ENCODE measurements around the gene ATPAF1.

DNA sequence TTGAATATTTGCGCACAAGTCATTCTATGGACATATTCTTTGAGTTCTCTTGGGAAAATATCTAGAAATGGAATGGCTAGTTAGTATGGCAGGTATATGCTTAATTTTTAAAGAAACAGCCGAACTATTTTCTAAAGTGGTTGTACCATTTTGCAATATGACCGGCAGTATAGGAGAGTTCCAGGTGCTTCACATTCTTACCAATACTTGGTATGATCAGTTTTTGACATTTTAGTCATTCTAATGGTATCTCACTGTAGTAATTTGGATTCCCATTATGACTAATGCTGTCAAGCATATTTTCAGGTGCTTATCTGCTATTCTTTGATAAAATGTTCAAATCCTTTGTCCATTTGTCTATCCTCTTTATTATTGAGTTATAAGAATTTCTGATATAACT lies 20.6 kb downstream of the ATPAF1 start:
- TF ChIP-seq RAD21 (IDR thresholded peaks at IDR 0.05; ENCODE audit: low read depth) = no peak
- TF ChIP-seq EP300 (IDR thresholded peaks at IDR 0.05; ENCODE audit: borderline replicate concordance) = no peak
- no peak for TF ChIP-seq EGR1 (IDR thresholded peaks at IDR 0.05)
- no peak for TF ChIP-seq YY1 (IDR thresholded peaks at IDR 0.05; ENCODE audit: low read depth)
- TF ChIP-seq TAF1 (IDR thresholded peaks at IDR 0.05; ENCODE audit: low read depth) = no peak
- TF ChIP-seq, protein P1, sequence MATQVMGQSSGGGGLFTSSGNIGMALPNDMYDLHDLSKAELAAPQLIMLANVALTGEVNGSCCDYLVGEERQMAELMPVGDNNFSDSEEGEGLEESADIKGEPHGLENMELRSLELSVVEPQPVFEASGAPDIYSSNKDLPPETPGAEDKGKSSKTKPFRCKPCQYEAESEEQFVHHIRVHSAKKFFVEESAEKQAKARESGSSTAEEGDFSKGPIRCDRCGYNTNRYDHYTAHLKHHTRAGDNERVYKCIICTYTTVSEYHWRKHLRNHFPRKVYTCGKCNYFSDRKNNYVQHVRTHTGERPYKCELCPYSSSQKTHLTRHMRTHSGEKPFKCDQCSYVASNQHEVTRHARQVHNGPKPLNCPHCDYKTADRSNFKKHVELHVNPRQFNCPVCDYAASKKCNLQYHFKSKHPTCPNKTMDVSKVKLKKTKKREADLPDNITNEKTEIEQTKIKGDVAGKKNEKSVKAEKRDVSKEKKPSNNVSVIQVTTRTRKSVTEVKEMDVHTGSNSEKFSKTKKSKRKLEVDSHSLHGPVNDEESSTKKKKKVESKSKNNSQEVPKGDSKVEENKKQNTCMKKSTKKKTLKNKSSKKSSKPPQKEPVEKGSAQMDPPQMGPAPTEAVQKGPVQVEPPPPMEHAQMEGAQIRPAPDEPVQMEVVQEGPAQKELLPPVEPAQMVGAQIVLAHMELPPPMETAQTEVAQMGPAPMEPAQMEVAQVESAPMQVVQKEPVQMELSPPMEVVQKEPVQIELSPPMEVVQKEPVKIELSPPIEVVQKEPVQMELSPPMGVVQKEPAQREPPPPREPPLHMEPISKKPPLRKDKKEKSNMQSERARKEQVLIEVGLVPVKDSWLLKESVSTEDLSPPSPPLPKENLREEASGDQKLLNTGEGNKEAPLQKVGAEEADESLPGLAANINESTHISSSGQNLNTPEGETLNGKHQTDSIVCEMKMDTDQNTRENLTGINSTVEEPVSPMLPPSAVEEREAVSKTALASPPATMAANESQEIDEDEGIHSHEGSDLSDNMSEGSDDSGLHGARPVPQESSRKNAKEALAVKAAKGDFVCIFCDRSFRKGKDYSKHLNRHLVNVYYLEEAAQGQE (IDR thresholded peaks at IDR 0.05; ENCODE audit: low read depth) = no peak
- no peak for TF ChIP-seq TEAD4 (IDR thresholded peaks at IDR 0.05)
- no peak for TF ChIP-seq CEBPB (IDR thresholded peaks at IDR 0.05)
- no peak for TF ChIP-seq USF1 (IDR thresholded peaks at IDR 0.05)
- TF ChIP-seq, protein P2, sequence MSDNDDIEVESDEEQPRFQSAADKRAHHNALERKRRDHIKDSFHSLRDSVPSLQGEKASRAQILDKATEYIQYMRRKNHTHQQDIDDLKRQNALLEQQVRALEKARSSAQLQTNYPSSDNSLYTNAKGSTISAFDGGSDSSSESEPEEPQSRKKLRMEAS (IDR thresholded peaks at IDR 0.05) = no peak
- TF ChIP-seq TCF12 (IDR thresholded peaks at IDR 0.05; ENCODE audit: low read depth) = no peak
- TF ChIP-seq FOXM1 (IDR thresholded peaks at IDR 0.05; ENCODE audit: borderline replicate concordance, low read depth) = no peak
- no peak for TF ChIP-seq ZBTB7A (IDR thresholded peaks at IDR 0.05; ENCODE audit: low read depth)
- no peak for TF ChIP-seq CREB1 (IDR thresholded peaks at IDR 0.05; ENCODE audit: low read depth)
